Transverse colon (tissue), 4 donors: ENCODE measurements around the gene GMDS. TPM values are rescaled to one million over a fixed set of nuclear protein-coding genes. Genes with fewer than 3 reads are reported as not detected.

Experiments used
- DNase-seq: peaks from one replicate; pipeline ENCODE4 v3.0.0-alpha.2; 2019
- H3K27ac ChIP-seq, 4 donors: fragments of 200-600 bp; sonication (generic); 2 replicates each; pipeline ENCODE4 v1.5.1; 2016 to 2018; ENCODE audit warnings: inconsistent platforms in 4 of 4
- H3K27me3 ChIP-seq: fragments of 200-600 bp; sonication (generic); 2 replicates; pipeline ENCODE4 v1.5.1; 2017; ENCODE audit warnings: inconsistent platforms
- H3K36me3 ChIP-seq, 4 donors: fragments of 200-600 bp; sonication (generic); 2 replicates each; pipeline ENCODE4 v1.5.1; 2017 to 2019; ENCODE audit warnings: inconsistent platforms in 4 of 4
- H3K4me1 ChIP-seq, 4 donors: fragments of 200-600 bp; sonication (generic); 2 replicates each; pipeline ENCODE4 v1.5.1; 2017 to 2020; ENCODE audit warnings: inconsistent platforms in 4 of 4
- H3K4me3 ChIP-seq, 4 donors: fragments of 200-600 bp; sonication (generic); 1 replicate in 1 of 4; 2 replicates in 3 of 4; pipeline versions ENCODE4 v1.5.1 to v1.6.1; 2017 to 2019; ENCODE audit warnings: inconsistent platforms in 4 of 4
- H3K9me3 ChIP-seq, 2 donors: fragments of 200-600 bp; sonication (generic); 2 replicates each; pipeline ENCODE4 v1.5.1; 2017 to 2019; ENCODE audit warnings: inconsistent platforms in 2 of 2
- CTCF ChIP-seq, 5 experiments: fragments of 200-600 bp in 3 of 5; fragments of 450-650 bp in 2 of 5; sonication (generic) in 3 of 5; IDR thresholded peaks; 1 replicate in 2 of 5; 2 replicates in 3 of 5; pipeline ENCODE4 v1.5.1; 2016 to 2017; ENCODE audit warnings: antibody characterized with exemption in 5 of 5, inconsistent platforms in 3 of 5, mild to moderate bottlenecking in 2 of 5, moderate library complexity in 1 of 5
- EP300 ChIP-seq: sonication (generic); formaldehyde crosslinking; IDR thresholded peaks from one replicate; pipeline ENCODE4 v1.6.1; 2017; ENCODE audit warnings: antibody characterized with exemption, low read depth
- POLR2A ChIP-seq: fragments of 450-650 bp; IDR thresholded peaks from one replicate; pipeline ENCODE4 v1.6.1; 2016; ENCODE audit warnings: antibody characterized with exemption, mild to moderate bottlenecking, moderate library complexity
- POLR2AphosphoS5 ChIP-seq, 3 donors: sonication (generic); formaldehyde crosslinking; IDR thresholded peaks; one replicate each; pipeline ENCODE4 v1.6.1; 2016; ENCODE audit warnings: antibody characterized with exemption in 3 of 3
- WGBS, 2 donors: methylation state at CpG; one replicate each; pipeline ENCODE4 v1.1.5; 2018; ENCODE audit warnings: low coverage in 1 of 2; 5-methylcytosine and 5-hydroxymethylcytosine counted together
- in situ Hi-C, 4 donors: fragments of 200-750 bp; cut with MboI; loops; one replicate each; pipeline versions ENCODE4 v1.15.0 to v1.15.1; 2017; ENCODE audit warnings: low sequenced_read_pairs in 3 of 4, low pct_ligation_motif_present in 1 of 4, low pct_unique_long_range_greater_than_20kb in 1 of 4
- intact Hi-C: fragments of 100-400 bp; cut with DNase I; formaldehyde crosslinking; loops from one replicate; pipeline ENCODE4 v1.15.1; 2023; ENCODE audit warnings: low total_unique reads
- total RNA-seq, 4 donors: library from RNA; depleted of rRNA; stranded (reverse); fragments of >200 nt; gene quantifications; one replicate each; pipeline ENCODE4 v1.1.0, GENCODE V29; 2016

GMDS gene
- total RNA-seq, 4 donors from 2014 or later, result 66.2 to 546 (median 102) TPM

- TF ChIP-seq EP300 (no peak), POLR2AphosphoS5 (IDR thresholded peaks at IDR 0.05) (no peak), POLR2A (no peak)
- H3K36me3 ChIP-seq, result peaks cover 0 to 37% (median 4%) of the 10 kb centered on the region in 4 donors
- H3K27ac ChIP-seq, result no peak overlapping the region
- H3K4me1 ChIP-seq, result peaks cover 0 to 5% (median 0%) of the 10 kb centered on the region in 4 donors
- no peaks in the 10 kb centered on the region for H3K27me3 ChIP-seq
- no peak overlapping the region for H3K4me3 ChIP-seq
- intact Hi-C loops, result no loop called here
- 93 to 95% methylated on average over 2 to 3 of the region's 3 CpGs for WGBS, 2 donors
- no peaks in the 10 kb centered on the region for H3K9me3 ChIP-seq
- in situ Hi-C loops, result no loop called here
- DNase-seq, result no peak
Measured at GRCh38 chr6:2272696-2273095, 27.3 kb upstream of the GMDS start.

DNA sequence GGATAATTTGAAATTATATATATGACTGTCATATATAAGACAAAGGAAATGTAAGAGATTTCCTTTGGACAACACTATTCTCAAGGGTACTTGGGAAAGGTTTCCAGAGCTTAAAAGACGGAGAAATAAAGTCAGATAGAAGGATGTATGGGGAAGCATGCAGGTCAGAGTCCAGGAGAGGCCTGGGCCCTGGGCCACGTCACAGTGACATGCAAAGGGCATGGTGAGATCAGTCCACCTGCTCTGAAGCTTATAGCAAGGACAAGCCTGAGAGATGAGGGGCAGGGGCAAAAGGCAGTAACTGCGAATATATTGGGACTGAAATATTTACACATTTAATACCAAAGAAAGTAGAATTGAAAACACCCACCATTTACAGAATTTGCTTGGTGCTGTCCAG, 24.6 kb upstream of the GMDS start:
- in situ Hi-C loops (no loop called here), intact Hi-C loops (no loop called here)
- peaks cover 0 to 37% (median 4%) of the 10 kb centered on the region in 4 donors for H3K36me3 ChIP-seq
- TF ChIP-seq CTCF (IDR thresholded peaks at IDR 0.05) (no peak), POLR2A (no peak)
- H3K27me3 ChIP-seq, result no peaks in the 10 kb centered on the region
- no peaks in the 10 kb centered on the region for H3K9me3 ChIP-seq
- no peak for DNase-seq
- no peak overlapping the region for H3K4me3 ChIP-seq
- 97 to 100% methylated on average over 2 to 3 of the region's 3 CpGs for WGBS, 2 donors
- no peaks in the 10 kb centered on the region for H3K4me1 ChIP-seq
- no peak overlapping the region for H3K27ac ChIP-seq

DNA sequence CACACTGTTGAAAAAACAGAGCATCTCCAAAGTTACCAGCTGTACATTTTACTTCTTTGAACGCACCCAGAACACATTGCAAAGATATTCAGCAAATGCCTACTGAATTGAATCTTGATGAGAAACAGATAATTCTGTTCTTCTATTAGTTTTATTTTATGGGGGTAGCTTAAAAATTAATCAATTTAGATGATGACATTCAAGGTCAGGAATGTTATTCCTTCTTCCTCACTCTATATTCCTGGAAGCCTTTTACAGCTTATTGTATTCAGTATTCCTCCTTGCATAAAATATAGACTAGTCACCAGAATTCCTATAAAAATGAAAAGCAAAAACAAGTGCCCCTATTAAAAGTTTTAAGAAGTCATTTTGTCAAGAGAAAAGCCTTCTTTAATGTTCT, 21.4 kb upstream of the GMDS start:
- TF ChIP-seq POLR2AphosphoS5 (IDR thresholded peaks at IDR 0.05) (no peak), CTCF (IDR thresholded peaks at IDR 0.05) (no peak), POLR2A (no peak), EP300 (no peak)
- Histone ChIP-seq H3K27me3 (no peaks in the 10 kb centered on the region), H3K27ac (no peak overlapping the region), H3K4me3 (no peak overlapping the region), H3K4me1 (no peaks in the 10 kb centered on the region), H3K9me3 (no peaks in the 10 kb centered on the region), H3K36me3 (peaks cover 0 to 28% (median 4%) of the 10 kb centered on the region in 4 donors)
- intact Hi-C loops, result no loop called here
- in situ Hi-C loops, result no loop called here
- DNase-seq, result no peak
- 83 to 89% methylated on average over 1 of the region's 1 CpG for WGBS, 2 donors

GRCh38 chr6:2266031-2266795, 20.8 kb upstream of the GMDS start:
- Histone ChIP-seq H3K27me3 (no peaks in the 10 kb centered on the region), H3K4me3 (no peak overlapping the region), H3K36me3 (peaks cover 0 to 26% (median 4%) of the 10 kb centered on the region in 4 donors), H3K4me1 (peaks cover 0 to 4% (median 0%) of the 10 kb centered on the region in 4 donors), H3K27ac (no peak overlapping the region), H3K9me3 (no peaks in the 10 kb centered on the region)
- TF ChIP-seq CTCF (IDR thresholded peaks at IDR 0.05) (no peak), POLR2AphosphoS5 (IDR thresholded peaks at IDR 0.05) (no peak), POLR2A (no peak), EP300 (no peak)
- no peak for DNase-seq
- intact Hi-C loops (no loop called here), in situ Hi-C loops (no loop called here)
- WGBS, 2 donors, result 64 to 75% methylated on average over 3 of the region's 3 CpGs

DNA sequence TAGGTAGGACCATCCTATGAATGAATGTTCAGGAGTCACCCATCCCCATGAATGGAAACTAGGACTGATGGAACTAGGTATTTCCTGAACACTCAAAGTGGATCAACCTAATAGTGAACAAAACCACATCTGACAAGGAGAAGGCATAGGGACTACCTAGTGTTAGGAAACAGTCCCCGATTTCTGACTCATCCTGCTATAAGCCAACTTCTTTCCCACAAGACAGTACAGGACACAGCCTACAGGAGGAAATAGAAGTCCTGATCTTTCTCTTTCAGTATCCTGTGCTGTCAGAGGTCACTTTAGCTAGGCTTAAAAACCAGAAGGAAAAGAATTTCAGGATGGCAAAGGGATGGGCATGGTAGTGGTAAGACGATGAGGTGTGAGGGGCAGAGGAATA, 19.5 kb upstream of the GMDS start:
- no peaks in the 10 kb centered on the region for H3K9me3 ChIP-seq
- intact Hi-C loops, result no loop called here
- WGBS, 2 donors, result 69 to 100% methylated on average over 1 to 2 of the region's 2 CpGs

More for the DNA sequence above, 19.5 kb upstream of the GMDS start:
- Histone ChIP-seq H3K4me3 (no peak overlapping the region), H3K27ac (no peak overlapping the region), H3K27me3 (no peaks in the 10 kb centered on the region), H3K4me1 (peaks cover 0 to 7% (median 0%) of the 10 kb centered on the region in 4 donors), H3K36me3 (peaks cover 0 to 18% (median 2%) of the 10 kb centered on the region in 4 donors)
- no peak for DNase-seq
- in situ Hi-C loops, result no loop called here
- no peak for TF ChIP-seq POLR2A
- TF ChIP-seq EP300, result no peak
- no peak for TF ChIP-seq CTCF (IDR thresholded peaks at IDR 0.05)
